HEK293 (cell line): ENCODE data around the gene POLR1B.
A peak's percentile ranks its signal among the peaks of the same experiment; 100 is the strongest.
"Not testable (repeated sequence)": the region's sequence is repeated elsewhere in the genome, so short reads cannot be mapped to it uniquely, and the experiment has no call there.

Experiments used
- CTCF ChIA-PET: fragments of 350-600 bp; formaldehyde crosslinking; extraction: SDS; loops from one replicate; lab custom pipeline; 2021; ENCODE audit warnings: antibody characterized with exemption; lab: Yijun Ruan, JAX
- POLR2A ChIA-PET: fragments of 300-600 bp; formaldehyde crosslinking; extraction: SDS; loops from one replicate; lab custom pipeline; 2020; ENCODE audit warnings: antibody characterized with exemption, inconsistent platforms; lab: Yijun Ruan, JAX
- H3K27ac ChIP-seq: fragments of 200-500 bp; sonication (Bioruptor generic); 2 replicates; pipeline ENCODE4 v1.5.1; 2014; ENCODE audit warnings: low read depth, low read length, control low read depth, inconsistent platforms; ENCODE audit errors: extremely low read depth
- H3K36me3 ChIP-seq, 2 experiments: fragments of 200-500 bp in 1 of 2; sonication (Bioruptor generic) in 1 of 2; 1 replicate in 1 of 2; 2 replicates in 1 of 2; pipeline ENCODE4 v1.5.1; 2014 to 2017; ENCODE audit warnings: inconsistent platforms in 2 of 2, low read length in 2 of 2; ENCODE audit not compliant: control insufficient read depth in 2 of 2, insufficient read depth in 1 of 2
- H3K4me1 ChIP-seq: fragments of 200-500 bp; sonication (Bioruptor generic); 2 replicates; pipeline ENCODE4 v1.5.1; 2014; ENCODE audit warnings: mild to moderate bottlenecking, low read length, inconsistent platforms; ENCODE audit not compliant: control insufficient read depth, insufficient read depth
- H3K4me3 ChIP-seq: 2 replicates; pipeline ENCODE4 v1.5.1; 2011; ENCODE audit warnings: low read depth, mild to moderate bottlenecking, control low read depth, low read length, moderate library complexity
- H3K9me3 ChIP-seq: fragments of 200-500 bp; sonication (Bioruptor generic); 2 replicates; pipeline ENCODE4 v1.5.1; 2014; ENCODE audit warnings: low read depth, low read length, inconsistent platforms; ENCODE audit not compliant: control insufficient read depth, insufficient read depth
- BCL11B ChIP-seq: fragments of 450-650 bp; formaldehyde crosslinking; IDR thresholded peaks from 2 replicates; pipeline ENCODE4 v1.5.1; 2016; ENCODE audit warnings: low read depth, missing biosample characterization, missing genetic modification characterization
- EGR2 ChIP-seq: fragments of 450-650 bp; formaldehyde crosslinking; IDR thresholded peaks from 2 replicates; pipeline ENCODE4 v1.5.1; 2016; ENCODE audit warnings: low read depth, missing biosample characterization, missing genetic modification characterization
- GLI2 ChIP-seq: fragments of 450-650 bp; formaldehyde crosslinking; IDR thresholded peaks from 2 replicates; pipeline ENCODE4; 2017; ENCODE audit warnings: missing biosample characterization, missing genetic modification characterization, low read depth, borderline replicate concordance
- GLIS1 ChIP-seq: fragments of 450-650 bp; formaldehyde crosslinking; IDR thresholded peaks from 2 replicates; pipeline ENCODE4 v1.5.1; 2016; ENCODE audit warnings: missing biosample characterization, missing genetic modification characterization
- SCRT1 ChIP-seq: fragments of 450-650 bp; formaldehyde crosslinking; IDR thresholded peaks from 2 replicates; pipeline ENCODE4 v1.5.1; 2016; ENCODE audit warnings: missing biosample characterization, missing genetic modification characterization, borderline replicate concordance
- SCRT2 ChIP-seq: fragments of 450-650 bp; formaldehyde crosslinking; IDR thresholded peaks from 2 replicates; pipeline ENCODE4 v1.5.1; 2016; ENCODE audit warnings: missing biosample characterization, missing genetic modification characterization
- ZBTB8A ChIP-seq: fragments of 450-650 bp; formaldehyde crosslinking; IDR thresholded peaks from 2 replicates; pipeline ENCODE4 v1.5.1; 2016; ENCODE audit warnings: missing biosample characterization, missing genetic modification characterization
- ZNF121 ChIP-seq: fragments of 450-650 bp; formaldehyde crosslinking; IDR thresholded peaks from 2 replicates; pipeline ENCODE4 v1.5.1; 2016; ENCODE audit warnings: missing biosample characterization, missing genetic modification characterization
- ZNF175 ChIP-seq: fragments of 450-650 bp; formaldehyde crosslinking; IDR thresholded peaks from 2 replicates; pipeline ENCODE4 v1.5.1; 2016; ENCODE audit warnings: missing biosample characterization, missing genetic modification characterization
- ZNF19 ChIP-seq: fragments of 450-650 bp; formaldehyde crosslinking; IDR thresholded peaks from 2 replicates; pipeline ENCODE4; 2016; ENCODE audit warnings: missing biosample characterization, missing genetic modification characterization, low read depth
- ZNF324 ChIP-seq: fragments of 450-650 bp; formaldehyde crosslinking; IDR thresholded peaks from 2 replicates; pipeline ENCODE4 v1.5.1; 2016; ENCODE audit warnings: missing biosample characterization, missing genetic modification characterization
- ZNF391 ChIP-seq: fragments of 450-650 bp; formaldehyde crosslinking; IDR thresholded peaks from 2 replicates; pipeline ENCODE4 v1.5.1; 2016; ENCODE audit warnings: low read depth, missing biosample characterization, missing genetic modification characterization, borderline replicate concordance
- ZNF548 ChIP-seq: fragments of 450-650 bp; formaldehyde crosslinking; IDR thresholded peaks from 2 replicates; pipeline ENCODE4 v1.5.1; 2016; ENCODE audit warnings: missing biosample characterization, missing genetic modification characterization
- ZNF558 ChIP-seq: fragments of 450-650 bp; formaldehyde crosslinking; IDR thresholded peaks from 2 replicates; pipeline ENCODE4 v1.5.1; 2016; ENCODE audit warnings: missing biosample characterization, missing genetic modification characterization
- ZNF585B ChIP-seq: fragments of 450-650 bp; formaldehyde crosslinking; IDR thresholded peaks from 2 replicates; pipeline ENCODE4 v1.5.1; 2016; ENCODE audit warnings: missing biosample characterization, missing genetic modification characterization
- ZNF664 ChIP-seq: fragments of 450-650 bp; formaldehyde crosslinking; IDR thresholded peaks from 2 replicates; pipeline ENCODE4 v1.5.1; 2016; ENCODE audit warnings: missing biosample characterization, missing genetic modification characterization
- ZNF677 ChIP-seq: fragments of 450-650 bp; IDR thresholded peaks from 2 replicates; pipeline ENCODE4 v1.5.0; 2018; ENCODE audit warnings: missing biosample characterization, mild to moderate bottlenecking, missing genetic modification characterization, moderate library complexity
- ZNF707 ChIP-seq: fragments of 450-650 bp; formaldehyde crosslinking; IDR thresholded peaks from 2 replicates; pipeline ENCODE4 v1.5.1; 2016; ENCODE audit warnings: missing biosample characterization, missing genetic modification characterization
- ZNF76 ChIP-seq: fragments of 450-650 bp; formaldehyde crosslinking; IDR thresholded peaks from 2 replicates; pipeline ENCODE4; 2016; ENCODE audit warnings: low read depth, missing biosample characterization, missing genetic modification characterization, borderline replicate concordance
- ZNF768 ChIP-seq: fragments of 450-650 bp; formaldehyde crosslinking; IDR thresholded peaks from 2 replicates; pipeline ENCODE4 v1.5.1; 2018; ENCODE audit warnings: missing biosample characterization, mild to moderate bottlenecking, missing genetic modification characterization
- ZSCAN23 ChIP-seq: fragments of 450-650 bp; formaldehyde crosslinking; IDR thresholded peaks from 2 replicates; pipeline ENCODE4 v1.5.1; 2016; ENCODE audit warnings: missing biosample characterization, missing genetic modification characterization
- TF ChIP-seq, protein P1 (sequence below): fragments of 450-650 bp; formaldehyde crosslinking; IDR thresholded peaks from 2 replicates; pipeline ENCODE4 v1.5.1; 2017; ENCODE audit warnings: missing biosample characterization, missing genetic modification characterization
- TF ChIP-seq, protein P2 (sequence below): fragments of 450-650 bp; formaldehyde crosslinking; IDR thresholded peaks from 2 replicates; pipeline ENCODE4 v1.5.1; 2016; ENCODE audit warnings: missing biosample characterization, missing genetic modification characterization
- TF ChIP-seq, protein P3 (sequence below): fragments of 450-650 bp; formaldehyde crosslinking; IDR thresholded peaks from 2 replicates; pipeline ENCODE4 v1.5.0; 2017; ENCODE audit warnings: missing biosample characterization, missing genetic modification characterization, borderline replicate concordance

Gene POLR1B

DNA sequence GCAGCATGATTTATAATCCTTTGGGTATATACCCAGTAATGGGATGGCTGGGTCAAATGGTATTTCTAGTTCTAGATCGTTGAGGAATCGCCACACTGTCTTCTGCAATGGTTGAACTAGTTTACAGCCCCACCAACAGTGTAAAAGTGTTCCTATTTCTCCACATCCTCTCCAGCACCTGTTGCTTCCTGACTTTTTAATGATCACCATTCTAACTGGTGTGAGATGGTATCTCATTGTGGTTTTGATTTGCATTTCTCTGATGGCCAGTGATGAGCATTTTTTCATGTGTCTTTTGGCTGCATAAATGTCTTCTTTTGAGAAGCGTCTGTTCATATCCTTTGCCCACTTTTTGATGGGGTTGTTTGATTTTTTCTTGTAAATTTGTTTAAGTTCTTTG is 18.0 kb upstream of the POLR1B start:
- H3K27ac ChIP-seq, H3K4me1 ChIP-seq, H3K9me3 ChIP-seq, CTCF ChIA-PET, POLR2A ChIA-PET, H3K4me3 ChIP-seq: not testable (repeated sequence)
- peak; percentile 72; the same call in 1 of the 2 replicates for TF ChIP-seq SCRT1 (tag by site-specific recombination)
- peak; percentile 80 for TF ChIP-seq SCRT2
- H3K36me3 ChIP-seq: peaks cover 0 to 53% of the 10 kb centered on the region in 2 experiments

DNA sequence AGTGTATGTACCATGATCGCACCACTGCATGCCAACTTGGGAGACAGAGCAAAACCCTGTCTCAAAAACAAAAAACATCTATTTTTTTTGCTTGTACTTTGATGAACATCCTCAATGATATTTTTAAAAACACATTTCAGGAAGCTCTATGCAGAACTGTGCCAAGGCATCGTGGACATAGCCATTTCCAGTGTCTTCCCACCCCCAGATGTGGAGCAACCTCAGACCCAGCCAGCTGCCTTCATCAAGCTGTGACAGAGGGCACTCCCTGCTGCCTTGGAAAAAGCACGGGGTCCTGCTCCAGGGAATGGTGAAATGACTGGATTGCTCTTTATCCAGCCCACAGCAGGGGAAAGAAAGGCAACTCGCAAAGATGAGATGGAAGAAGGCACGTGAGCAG is 13.7 kb upstream of the POLR1B start:
- no peak overlapping the region for H3K27ac ChIP-seq
- POLR2A ChIA-PET: no interaction called here
- no peaks in the 10 kb centered on the region for H3K9me3 ChIP-seq
- peaks cover 0 to 49% of the 10 kb centered on the region in 2 experiments; a peak in 2 of 3 replicates for H3K36me3 ChIP-seq
- H3K4me3 ChIP-seq: no peak overlapping the region
- no peaks in the 10 kb centered on the region for H3K4me1 ChIP-seq
- CTCF ChIA-PET: no interaction called here
- TF ChIP-seq ZNF76: no peak
- no peak for TF ChIP-seq ZNF707 (tag by site-specific recombination)
- TF ChIP-seq ZNF19 (tag by site-specific recombination): no peak
- no peak for TF ChIP-seq ZNF175
- TF ChIP-seq BCL11B (tag by site-specific recombination): no peak
- no peak for TF ChIP-seq ZNF324
- no peak for TF ChIP-seq GLIS1 (tag by site-specific recombination)
- TF ChIP-seq ZNF121: no peak
- TF ChIP-seq ZSCAN23 (tag by site-specific recombination): no peak
- no peak for TF ChIP-seq ZNF558 (tag by site-specific recombination)
- TF ChIP-seq ZNF391 (tag by site-specific recombination): no peak
- TF ChIP-seq, protein P1, sequence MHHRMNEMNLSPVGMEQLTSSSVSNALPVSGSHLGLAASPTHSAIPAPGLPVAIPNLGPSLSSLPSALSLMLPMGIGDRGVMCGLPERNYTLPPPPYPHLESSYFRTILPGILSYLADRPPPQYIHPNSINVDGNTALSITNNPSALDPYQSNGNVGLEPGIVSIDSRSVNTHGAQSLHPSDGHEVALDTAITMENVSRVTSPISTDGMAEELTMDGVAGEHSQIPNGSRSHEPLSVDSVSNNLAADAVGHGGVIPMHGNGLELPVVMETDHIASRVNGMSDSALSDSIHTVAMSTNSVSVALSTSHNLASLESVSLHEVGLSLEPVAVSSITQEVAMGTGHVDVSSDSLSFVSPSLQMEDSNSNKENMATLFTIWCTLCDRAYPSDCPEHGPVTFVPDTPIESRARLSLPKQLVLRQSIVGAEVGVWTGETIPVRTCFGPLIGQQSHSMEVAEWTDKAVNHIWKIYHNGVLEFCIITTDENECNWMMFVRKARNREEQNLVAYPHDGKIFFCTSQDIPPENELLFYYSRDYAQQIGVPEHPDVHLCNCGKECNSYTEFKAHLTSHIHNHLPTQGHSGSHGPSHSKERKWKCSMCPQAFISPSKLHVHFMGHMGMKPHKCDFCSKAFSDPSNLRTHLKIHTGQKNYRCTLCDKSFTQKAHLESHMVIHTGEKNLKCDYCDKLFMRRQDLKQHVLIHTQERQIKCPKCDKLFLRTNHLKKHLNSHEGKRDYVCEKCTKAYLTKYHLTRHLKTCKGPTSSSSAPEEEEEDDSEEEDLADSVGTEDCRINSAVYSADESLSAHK (tag by site-specific recombination): no peak
- TF ChIP-seq, protein P2, sequence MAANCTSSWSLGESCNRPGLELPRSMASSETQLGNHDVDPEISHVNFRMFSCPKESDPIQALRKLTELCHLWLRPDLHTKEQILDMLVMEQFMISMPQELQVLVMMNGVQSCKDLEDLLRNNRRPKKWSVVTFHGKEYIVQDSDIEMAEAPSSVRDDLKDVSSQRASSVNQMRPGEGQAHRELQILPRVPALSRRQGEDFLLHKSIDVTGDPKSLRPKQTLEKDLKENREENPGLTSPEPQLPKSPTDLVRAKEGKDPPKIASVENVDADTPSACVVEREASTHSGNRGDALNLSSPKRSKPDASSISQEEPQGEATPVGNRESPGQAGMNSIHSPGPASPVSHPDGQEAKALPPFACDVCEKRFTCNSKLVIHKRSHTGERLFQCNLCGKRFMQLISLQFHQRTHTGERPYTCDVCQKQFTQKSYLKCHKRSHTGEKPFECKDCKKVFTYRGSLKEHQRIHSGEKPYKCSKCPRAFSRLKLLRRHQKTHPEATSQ: no peak

DNA sequence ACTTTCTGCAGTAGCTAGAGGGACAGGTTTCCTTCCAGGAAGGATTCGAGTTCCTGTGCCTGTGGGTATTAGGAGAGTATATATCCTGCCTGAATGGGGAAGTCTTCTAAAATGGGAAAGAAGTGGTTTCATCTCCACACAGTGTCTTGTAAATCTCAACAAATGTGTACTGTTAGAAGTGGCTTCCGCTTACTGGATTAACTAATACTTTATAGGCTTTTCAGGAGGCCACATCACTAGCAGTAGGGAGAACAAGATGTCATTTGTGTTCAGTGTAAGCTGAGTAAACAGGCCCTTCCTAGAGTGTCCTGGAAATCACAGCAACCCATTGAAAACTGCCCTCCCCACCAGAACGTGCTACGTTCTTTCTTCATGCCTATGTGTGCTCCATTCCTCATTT is 12.5 kb upstream of the POLR1B start:
- no peaks in the 10 kb centered on the region for H3K9me3 ChIP-seq

More for the DNA sequence above, 12.5 kb upstream of the POLR1B start:
- Histone ChIP-seq H3K4me1 (no peaks in the 10 kb centered on the region), H3K4me3 (no peak overlapping the region), H3K27ac (no peak overlapping the region), H3K36me3 (peaks cover 0 to 49% of the 10 kb centered on the region in 2 experiments; a peak in 2 of 3 replicates)
- TF ChIP-seq ZNF768 (tag by site-specific recombination) (no peak), BCL11B (tag by site-specific recombination) (no peak), ZNF677 (tag by site-specific recombination) (no peak), GLIS1 (tag by site-specific recombination) (no peak), ZSCAN23 (tag by site-specific recombination) (no peak), ZNF548 (tag by site-specific recombination) (no peak), ZNF664 (no peak), ZBTB8A (tag by site-specific recombination) (no peak), GLI2 (no peak), ZNF585B (tag by site-specific recombination) (no peak), EGR2 (tag by site-specific recombination) (no peak)
- TF ChIP-seq, protein P3, sequence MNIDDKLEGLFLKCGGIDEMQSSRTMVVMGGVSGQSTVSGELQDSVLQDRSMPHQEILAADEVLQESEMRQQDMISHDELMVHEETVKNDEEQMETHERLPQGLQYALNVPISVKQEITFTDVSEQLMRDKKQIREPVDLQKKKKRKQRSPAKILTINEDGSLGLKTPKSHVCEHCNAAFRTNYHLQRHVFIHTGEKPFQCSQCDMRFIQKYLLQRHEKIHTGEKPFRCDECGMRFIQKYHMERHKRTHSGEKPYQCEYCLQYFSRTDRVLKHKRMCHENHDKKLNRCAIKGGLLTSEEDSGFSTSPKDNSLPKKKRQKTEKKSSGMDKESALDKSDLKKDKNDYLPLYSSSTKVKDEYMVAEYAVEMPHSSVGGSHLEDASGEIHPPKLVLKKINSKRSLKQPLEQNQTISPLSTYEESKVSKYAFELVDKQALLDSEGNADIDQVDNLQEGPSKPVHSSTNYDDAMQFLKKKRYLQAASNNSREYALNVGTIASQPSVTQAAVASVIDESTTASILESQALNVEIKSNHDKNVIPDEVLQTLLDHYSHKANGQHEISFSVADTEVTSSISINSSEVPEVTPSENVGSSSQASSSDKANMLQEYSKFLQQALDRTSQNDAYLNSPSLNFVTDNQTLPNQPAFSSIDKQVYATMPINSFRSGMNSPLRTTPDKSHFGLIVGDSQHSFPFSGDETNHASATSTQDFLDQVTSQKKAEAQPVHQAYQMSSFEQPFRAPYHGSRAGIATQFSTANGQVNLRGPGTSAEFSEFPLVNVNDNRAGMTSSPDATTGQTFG (tag by site-specific recombination): no peak
- ChIA-PET POLR2A (no interaction called here), CTCF (no interaction called here)
